ENCODE results near the gene BNIPL. TPM values are rescaled to one million over a fixed set of nuclear protein-coding genes. Genes with fewer than 3 reads are reported as not detected.

Gene BNIPL, protein sequence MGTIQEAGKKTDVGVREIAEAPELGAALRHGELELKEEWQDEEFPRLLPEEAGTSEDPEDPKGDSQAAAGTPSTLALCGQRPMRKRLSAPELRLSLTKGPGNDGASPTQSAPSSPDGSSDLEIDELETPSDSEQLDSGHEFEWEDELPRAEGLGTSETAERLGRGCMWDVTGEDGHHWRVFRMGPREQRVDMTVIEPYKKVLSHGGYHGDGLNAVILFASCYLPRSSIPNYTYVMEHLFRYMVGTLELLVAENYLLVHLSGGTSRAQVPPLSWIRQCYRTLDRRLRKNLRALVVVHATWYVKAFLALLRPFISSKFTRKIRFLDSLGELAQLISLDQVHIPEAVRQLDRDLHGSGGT
- 0.33 TPM in 1 of 2 replicates, not detected in the other for total RNA-seq

DNA sequence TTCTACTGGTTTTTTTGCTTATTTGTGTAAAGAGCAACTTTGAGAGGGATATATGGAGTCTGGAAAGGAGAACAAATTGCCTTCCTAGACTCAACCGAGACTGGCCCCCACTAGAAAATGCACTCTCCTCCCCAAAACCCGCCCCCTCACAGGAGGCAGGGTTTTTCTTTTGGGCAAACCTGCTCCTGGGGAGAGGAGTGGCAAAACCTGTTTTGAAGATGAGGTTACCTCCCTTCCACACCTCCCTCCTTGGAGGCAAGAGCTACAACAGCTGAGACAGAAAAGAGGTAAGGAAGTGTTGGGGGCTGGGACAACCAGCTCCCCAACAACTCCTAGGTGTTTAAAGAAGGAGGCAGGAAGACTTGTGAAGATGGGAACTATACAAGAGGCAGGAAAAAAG, at the start of gene BNIPL:
TSS of gene BNIPL (plus strand) at position 231 of the 400 bp plus-strand sequence. CDS start at position 371, 140 bp downstream.

DNA sequence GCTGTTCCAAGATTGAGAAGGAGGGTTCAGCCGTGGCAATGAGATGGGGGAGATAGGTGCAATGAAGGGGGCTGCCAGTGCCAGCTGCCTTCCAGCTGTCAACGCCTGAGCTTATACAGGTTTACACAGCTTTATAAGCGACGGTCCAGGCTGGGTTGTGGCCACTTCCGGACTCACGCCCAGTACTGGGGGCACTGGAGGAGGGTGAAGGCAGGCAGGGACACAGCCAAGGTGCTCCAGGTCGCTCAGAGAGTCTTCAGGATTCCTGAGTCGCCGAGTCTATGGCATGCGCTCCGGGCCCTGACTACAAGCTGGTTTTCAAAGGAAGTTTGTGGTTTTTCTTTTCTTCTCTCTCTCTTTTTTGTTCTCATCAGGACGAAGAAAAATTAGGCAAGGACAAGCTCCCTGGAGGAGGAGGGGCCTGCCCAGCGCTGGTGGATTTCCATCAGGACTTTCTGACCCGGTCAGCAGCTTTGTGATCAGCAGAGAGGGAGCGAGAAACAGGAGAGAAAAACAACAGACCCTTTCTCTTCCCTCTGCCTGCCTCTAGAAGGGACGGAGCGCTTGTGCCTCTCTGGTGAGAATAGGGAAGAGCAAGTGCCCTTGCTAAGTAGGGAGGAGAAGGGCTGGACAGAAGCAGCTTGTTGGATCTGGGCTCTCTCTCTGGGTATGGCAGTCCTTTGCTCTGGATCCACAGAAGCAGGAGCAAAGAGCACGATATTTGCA, 29.9 kb upstream of the BNIPL start, which contains the start of gene MINDY1:
TSS of gene MINDY1 (minus strand) at position 576 of the 726 bp plus-strand sequence. CDS start 4,285 bp downstream, outside the sequence.

DNA sequence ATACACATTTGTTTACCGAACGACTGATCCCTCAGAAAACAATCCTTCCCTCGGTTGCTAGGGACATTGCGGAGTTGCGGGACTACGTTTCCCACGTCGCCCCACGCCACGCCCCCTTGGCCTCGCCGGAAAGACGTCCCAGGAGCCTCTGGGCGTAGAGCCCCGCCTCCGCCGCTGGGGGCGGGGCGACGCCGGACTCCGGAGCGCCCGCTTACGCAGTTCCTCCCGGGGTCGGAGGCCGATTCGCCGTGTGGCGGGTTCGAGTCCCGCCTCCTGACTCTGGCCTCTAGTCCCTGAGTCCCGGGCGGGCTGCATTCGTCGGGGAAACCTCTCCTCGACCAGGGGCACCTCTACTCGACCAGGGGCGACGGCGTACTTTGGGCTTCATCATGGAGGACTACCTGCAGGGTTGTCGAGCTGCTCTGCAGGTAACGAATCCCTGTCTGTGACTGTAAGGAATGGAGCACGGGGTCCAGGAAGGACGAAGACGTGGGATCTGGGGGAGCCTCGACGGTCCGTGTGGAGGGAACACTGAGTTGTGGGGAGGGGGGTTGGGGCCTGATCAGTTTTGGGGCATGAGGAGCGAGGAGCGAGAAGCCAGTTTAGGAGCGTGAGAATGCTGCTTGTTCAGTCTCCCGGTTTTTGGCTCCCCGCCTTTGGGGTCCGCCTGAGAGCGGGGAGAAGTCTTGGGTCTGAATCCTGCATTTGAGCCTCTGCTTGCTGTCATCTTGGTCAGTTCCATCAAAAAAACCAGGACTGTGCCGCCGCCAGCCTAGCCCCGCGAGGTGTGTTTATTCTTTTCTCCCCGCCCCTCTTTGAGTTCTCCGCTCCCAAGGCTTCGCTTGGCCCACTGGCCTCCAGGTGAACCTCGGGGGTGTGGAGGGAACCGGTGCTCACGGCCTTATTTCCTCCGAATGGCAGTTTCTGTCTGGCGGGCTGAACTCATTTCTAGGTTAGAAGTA, 27.9 kb upstream of the BNIPL start, which contains the start of gene PRUNE1:
TSS of gene PRUNE1 (plus strand) at position 206 of the 962 bp plus-strand sequence. CDS start at position 390, 184 bp downstream.

DNA sequence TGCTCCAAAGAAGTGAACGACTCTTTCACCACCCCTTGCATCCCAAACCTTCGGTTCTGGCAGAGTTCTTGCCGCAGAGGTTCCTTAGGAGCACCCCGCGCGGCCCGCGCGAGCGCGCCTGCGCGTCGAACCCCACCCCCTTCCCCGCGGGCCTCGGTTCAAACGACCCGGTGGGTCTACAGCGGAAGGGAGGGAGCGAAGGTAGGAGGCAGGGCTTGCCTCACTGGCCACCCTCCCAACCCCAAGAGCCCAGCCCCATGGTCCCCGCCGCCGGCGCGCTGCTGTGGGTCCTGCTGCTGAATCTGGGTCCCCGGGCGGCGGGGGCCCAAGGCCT, 11.2 kb downstream of the BNIPL start, which contains the start of gene C1orf56:
TSS of gene C1orf56 (plus strand) at position 161 of the 334 bp plus-strand sequence. CDS start at position 258, 97 bp downstream.

DNA sequence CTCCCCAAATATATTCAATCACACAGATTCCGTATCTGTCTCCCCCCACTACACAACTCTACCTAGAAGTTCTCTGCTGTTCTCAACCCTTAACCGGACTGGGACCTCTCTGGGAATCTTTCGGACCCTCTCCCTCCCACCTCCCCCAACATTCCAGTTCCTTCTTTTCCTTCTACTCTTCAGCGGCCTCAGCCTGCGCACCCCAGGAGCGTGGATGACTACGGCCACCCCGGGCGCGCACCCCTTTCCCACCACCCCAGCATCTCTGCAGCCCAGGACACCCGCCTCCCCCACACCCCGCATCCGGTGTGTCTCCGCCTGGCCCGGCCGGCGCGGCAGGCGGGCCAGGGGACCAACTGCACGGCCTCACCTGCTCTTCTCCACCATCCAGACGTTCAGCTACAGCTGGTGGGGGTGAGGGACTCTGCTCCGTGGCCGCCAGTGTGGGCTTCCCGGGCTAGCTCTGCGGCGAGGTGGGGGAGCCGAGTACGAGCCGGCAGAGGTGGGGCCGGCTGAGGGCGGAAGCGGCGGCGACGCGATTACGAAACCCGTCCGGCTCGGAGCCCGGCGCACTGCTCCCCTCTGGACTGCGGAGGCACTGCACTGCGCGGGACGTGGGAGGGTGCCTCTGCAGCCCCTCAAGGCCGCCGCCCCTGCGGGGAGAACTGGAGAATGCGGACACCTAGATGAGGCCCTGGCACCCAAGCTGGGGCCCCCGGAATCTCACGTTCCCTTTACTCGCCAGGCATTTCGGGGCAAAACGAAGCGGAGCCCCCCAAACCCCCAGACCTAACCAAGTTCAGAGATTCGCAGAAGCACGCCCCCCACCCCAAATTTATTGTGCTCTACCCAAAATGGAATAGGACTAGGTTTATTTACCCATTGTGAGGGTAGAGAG, 23.0 kb downstream of the BNIPL start, which contains the start of gene CDC42SE1:
TSS of gene CDC42SE1 (minus strand) at position 514 of the 898 bp plus-strand sequence. CDS start 3,892 bp downstream, outside the sequence.

DNA sequence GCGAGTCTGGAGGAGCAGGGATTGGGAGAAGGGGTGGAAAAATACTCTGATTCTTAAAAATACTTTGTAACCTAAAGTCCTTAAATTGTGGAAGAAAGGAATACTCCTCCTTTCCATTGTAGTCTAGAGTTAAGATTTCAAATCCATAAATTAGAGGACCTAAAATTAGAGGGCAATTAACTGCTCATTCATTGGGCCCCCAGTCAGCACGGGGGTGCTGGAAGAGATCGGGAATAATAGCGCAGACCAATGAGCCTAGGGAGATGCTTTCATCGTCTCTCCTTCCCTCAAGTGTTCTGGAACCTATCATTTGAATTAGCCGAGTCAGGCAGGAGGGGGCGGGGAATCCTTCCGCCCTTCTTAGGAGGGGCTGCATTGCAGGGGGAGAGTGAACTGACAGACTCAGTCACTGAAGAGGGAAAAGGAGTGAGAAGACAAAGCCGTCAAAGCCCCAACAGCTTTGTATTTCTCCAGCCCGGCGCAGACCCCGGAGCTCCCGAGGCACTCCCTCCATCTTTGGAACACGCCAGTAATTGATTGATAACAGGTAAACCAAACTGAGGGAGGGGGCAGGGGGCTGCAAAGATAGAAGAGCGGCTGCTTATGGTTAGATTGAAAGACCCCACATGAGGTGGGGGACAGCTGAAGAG, 23.7 kb downstream of the BNIPL start, which contains the start of gene MLLT11:
TSS of gene MLLT11 (plus strand) at position 391 of the 650 bp plus-strand sequence. CDS start 6,828 bp downstream, outside the sequence.

DNA sequence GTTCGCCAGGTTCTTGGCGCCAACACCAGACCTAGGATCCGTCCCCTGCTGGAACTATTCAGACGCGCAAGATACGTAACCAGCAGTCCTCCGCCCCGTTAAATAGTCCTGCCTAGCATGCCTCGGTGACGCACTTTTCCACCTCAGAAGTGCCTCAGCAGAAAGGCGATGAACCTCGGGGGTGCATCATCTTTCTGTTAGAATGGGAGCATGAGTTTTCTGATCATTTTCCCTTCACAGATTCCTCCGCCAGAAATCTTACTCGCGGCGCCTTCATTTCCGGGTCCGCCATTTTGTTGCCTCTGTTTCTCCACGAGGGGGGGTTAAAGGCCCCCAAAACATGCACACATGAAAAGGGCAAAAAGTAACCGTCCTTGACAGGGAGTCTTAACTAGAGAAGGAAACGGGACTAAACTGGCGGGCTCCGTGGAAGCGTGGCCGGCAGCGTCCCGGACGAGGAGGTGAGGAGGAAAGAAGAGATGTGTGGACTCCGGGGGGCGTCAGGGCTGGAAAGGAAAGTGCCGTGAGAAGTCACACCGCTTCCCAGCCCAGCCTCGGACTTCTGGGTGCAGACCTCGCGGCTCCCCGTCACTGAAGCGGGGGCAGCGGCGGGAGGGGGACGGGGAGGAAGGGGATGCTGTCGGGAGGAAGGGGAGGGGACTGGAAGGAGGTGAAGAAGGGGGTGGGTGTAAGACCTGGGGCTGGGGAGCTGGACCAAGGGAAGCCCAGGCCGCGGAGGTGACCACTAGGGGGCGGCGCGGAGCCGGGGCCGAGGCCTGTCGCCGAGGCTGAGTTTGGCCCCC, 34.3 kb downstream of the BNIPL start, which contains the start of gene GABPB2:
TSS of gene GABPB2 (plus strand) at position 288 of the 803 bp plus-strand sequence. CDS start 17,429 bp downstream, outside the sequence.

Other genes with a start within 250 kb of the BNIPL start
- gene CTSK, start 228.3 kb upstream of the BNIPL start, total RNA-seq = 2.0 and 8.2 TPM in 2 replicates
- 15.0 and 27.9 TPM in 2 replicates for gene ARNT, start 160.0 kb upstream of the BNIPL start, total RNA-seq
- not detected in 2 replicates for gene CTXND2, start 149.4 kb upstream of the BNIPL start, total RNA-seq
- 20.9 and 30.4 TPM in 2 replicates for gene SETDB1, start 110.2 kb upstream of the BNIPL start, total RNA-seq
- 146 and 174 TPM in 2 replicates for gene CERS2, start 61.8 kb upstream of the BNIPL start, total RNA-seq
- 0.33 and 1.3 TPM in 2 replicates for gene ANXA9, start 54.3 kb upstream of the BNIPL start, total RNA-seq
- gene MINDY1, start 29.7 kb upstream of the BNIPL start, total RNA-seq = 12.1 and 27.3 TPM in 2 replicates
- 17.8 and 21.6 TPM in 2 replicates for gene PRUNE1, start 28.1 kb upstream of the BNIPL start, total RNA-seq
- gene C1orf56, start 11.2 kb downstream of the BNIPL start, total RNA-seq = 2.0 and 3.0 TPM in 2 replicates
- gene CDC42SE1, start 23.0 kb downstream of the BNIPL start, total RNA-seq = 47.5 and 47.9 TPM in 2 replicates
- 10.9 and 23.8 TPM in 2 replicates for gene MLLT11, start 23.8 kb downstream of the BNIPL start, total RNA-seq
- gene GABPB2, start 34.2 kb downstream of the BNIPL start, total RNA-seq = 2.8 and 3.4 TPM in 2 replicates
- 5.4 and 8.0 TPM in 2 replicates for gene SEMA6C, start 110.0 kb downstream of the BNIPL start, total RNA-seq
- not detected in 2 replicates for gene TNFAIP8L2, start 120.1 kb downstream of the BNIPL start, total RNA-seq
- gene LYSMD1, start 129.3 kb downstream of the BNIPL start, total RNA-seq = 5.2 and 7.1 TPM in 2 replicates
- gene SCNM1, start 129.6 kb downstream of the BNIPL start, total RNA-seq = 44.0 and 51.2 TPM in 2 replicates
- gene TMOD4, start 139.4 kb downstream of the BNIPL start, total RNA-seq = 0.63 TPM in 1 of 2 replicates, not detected in the other
- 45.8 and 54.4 TPM in 2 replicates for gene VPS72, start 153.6 kb downstream of the BNIPL start, total RNA-seq
- gene PIP5K1A, start 162.0 kb downstream of the BNIPL start, total RNA-seq = 51.7 and 62.7 TPM in 2 replicates
- 131 and 152 TPM in 2 replicates for gene PSMD4, start 218.1 kb downstream of the BNIPL start, total RNA-seq
- gene ZNF687, start 245.7 kb downstream of the BNIPL start, total RNA-seq = 17.4 and 25.1 TPM in 2 replicates

All from mesangial cell (primary cell).